GM10248 (cell line): Measurements from ENCODE around the gene GOLGA1.
A peak's percentile ranks its signal among the peaks of the same experiment; 100 is the strongest.

Source experiments
- CTCF ChIA-PET: fragments of 300-600 bp; sonication (Branson Sonifier 250); formaldehyde crosslinking; extraction: SDS; loops from one replicate; lab custom pipeline; 2021; ENCODE audit warnings: antibody characterized with exemption; lab: Yijun Ruan, JAX
- POLR2A ChIA-PET: fragments of 350-650 bp; sonication (Branson Sonifier 250); formaldehyde crosslinking; extraction: SDS; loops from one replicate; lab custom pipeline; 2020; ENCODE audit warnings: antibody characterized with exemption; lab: Yijun Ruan, JAX
- DNase-seq: peaks from one replicate; pipeline ENCODE4 v3.0.0; 2012; ENCODE audit errors: extremely low spot score
- TF ChIP-seq, protein P1 (sequence below): IDR thresholded peaks from 2 replicates; pipeline ENCODE4 v1.5.1; 2012; ENCODE audit warnings: mild to moderate bottlenecking, low read depth; ENCODE audit errors: extremely low read depth, missing control alignments, control extremely low read depth

Gene GOLGA1

DNA sequence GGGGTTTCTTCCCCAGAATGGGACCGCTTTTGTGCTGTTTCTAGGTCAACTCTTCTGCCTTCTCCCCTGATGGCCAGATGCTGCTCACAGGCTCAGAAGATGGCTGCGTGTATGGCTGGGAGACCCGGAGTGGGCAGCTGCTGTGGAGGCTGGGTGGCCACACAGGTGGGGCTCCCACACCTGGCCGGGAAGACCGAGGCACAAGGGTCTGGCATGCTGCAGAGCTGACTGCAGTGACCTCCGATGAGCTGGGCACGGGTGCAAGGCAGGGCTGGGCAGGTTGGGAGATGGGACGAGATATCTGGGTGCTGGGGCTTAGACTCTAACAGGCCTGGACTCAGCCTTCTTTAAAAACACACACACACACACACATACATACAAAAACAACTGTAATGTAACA lies 86.7 kb downstream of the GOLGA1 start:
- TF ChIP-seq, protein P1, sequence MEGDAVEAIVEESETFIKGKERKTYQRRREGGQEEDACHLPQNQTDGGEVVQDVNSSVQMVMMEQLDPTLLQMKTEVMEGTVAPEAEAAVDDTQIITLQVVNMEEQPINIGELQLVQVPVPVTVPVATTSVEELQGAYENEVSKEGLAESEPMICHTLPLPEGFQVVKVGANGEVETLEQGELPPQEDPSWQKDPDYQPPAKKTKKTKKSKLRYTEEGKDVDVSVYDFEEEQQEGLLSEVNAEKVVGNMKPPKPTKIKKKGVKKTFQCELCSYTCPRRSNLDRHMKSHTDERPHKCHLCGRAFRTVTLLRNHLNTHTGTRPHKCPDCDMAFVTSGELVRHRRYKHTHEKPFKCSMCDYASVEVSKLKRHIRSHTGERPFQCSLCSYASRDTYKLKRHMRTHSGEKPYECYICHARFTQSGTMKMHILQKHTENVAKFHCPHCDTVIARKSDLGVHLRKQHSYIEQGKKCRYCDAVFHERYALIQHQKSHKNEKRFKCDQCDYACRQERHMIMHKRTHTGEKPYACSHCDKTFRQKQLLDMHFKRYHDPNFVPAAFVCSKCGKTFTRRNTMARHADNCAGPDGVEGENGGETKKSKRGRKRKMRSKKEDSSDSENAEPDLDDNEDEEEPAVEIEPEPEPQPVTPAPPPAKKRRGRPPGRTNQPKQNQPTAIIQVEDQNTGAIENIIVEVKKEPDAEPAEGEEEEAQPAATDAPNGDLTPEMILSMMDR = no peak
- ChIA-PET POLR2A (interaction anchor here (0.5 to 2.4 kb wide), 5 partner anchors 10 to 84 kb away, joined by 3 to 9 read pairs (median 5); partner anchors contain the start of gene NR6A1), CTCF (interaction anchor here (1.0 to 26.0 kb wide), 30 partner anchors 14 to 516 kb away, joined by 3 to 814 read pairs (median 12); partner anchors contain the start of genes ARPC5L, NR6A1, OLFML2A and RPL35)
- DNase-seq = no peak

GRCh38 chr9:124853605-124854143 lies 87.2 kb downstream of the GOLGA1 start:
- ChIA-PET CTCF (interaction anchor here (0.6 to 26.0 kb wide), 45 partner anchors 14 to 517 kb away, joined by 3 to 814 read pairs (median 7); partner anchors contain the start of genes ARPC5L, NR6A1, OLFML2A and RPL35), POLR2A (interaction anchor here (0.5 to 2.4 kb wide), 5 partner anchors 8 to 83 kb away, joined by 4 to 9 read pairs (median 5); partner anchors contain the start of genes ARPC5L, NR6A1 and RPL35)
- no peak for DNase-seq
- TF ChIP-seq, protein P1 = no peak

GRCh38 chr9:124852829-124853531 lies 87.9 kb downstream of the GOLGA1 start, which contains the start of gene WDR38:
TSS of gene WDR38 (plus strand) at chr9:124853460. CDS start at chr9:124853532, 72 bp downstream.
- CTCF ChIA-PET = interaction anchor here (0.6 to 26.0 kb wide), 55 partner anchors 13 to 522 kb away, joined by 3 to 814 read pairs (median 4); partner anchors contain the start of genes ARPC5L, NR6A1, OLFML2A and RPL35
- POLR2A ChIA-PET = interaction anchor here (0.5 to 0.8 kb wide), 3 partner anchors 9 to 290 kb away, joined by 3 to 4 read pairs (median 4); partner anchors contain the start of genes ARPC5L, RPL35 and SCAI

GRCh38 chr9:124852121-124852828 lies 88.6 kb downstream of the GOLGA1 start:
- CTCF ChIA-PET = interaction anchor here (0.7 to 26.0 kb wide), 41 partner anchors 13 to 523 kb away, joined by 3 to 814 read pairs (median 7); partner anchors contain the start of genes ARPC5L, NR6A1, OLFML2A and RPL35
- POLR2A ChIA-PET = interaction anchor here (0.5 to 0.8 kb wide), 2 partner anchors 10 to 291 kb away, joined by 3 to 4 read pairs; partner anchors contain the start of genes ARPC5L, RPL35 and SCAI
- no peak for DNase-seq
- TF ChIP-seq, protein P1 = no peak

More at GRCh38 chr9:124852829-124853531, 87.9 kb downstream of the GOLGA1 start, which contains the start of gene WDR38:
- DNase-seq = peak; percentile 89
- TF ChIP-seq, protein P1 = peak; percentile 97

DNA sequence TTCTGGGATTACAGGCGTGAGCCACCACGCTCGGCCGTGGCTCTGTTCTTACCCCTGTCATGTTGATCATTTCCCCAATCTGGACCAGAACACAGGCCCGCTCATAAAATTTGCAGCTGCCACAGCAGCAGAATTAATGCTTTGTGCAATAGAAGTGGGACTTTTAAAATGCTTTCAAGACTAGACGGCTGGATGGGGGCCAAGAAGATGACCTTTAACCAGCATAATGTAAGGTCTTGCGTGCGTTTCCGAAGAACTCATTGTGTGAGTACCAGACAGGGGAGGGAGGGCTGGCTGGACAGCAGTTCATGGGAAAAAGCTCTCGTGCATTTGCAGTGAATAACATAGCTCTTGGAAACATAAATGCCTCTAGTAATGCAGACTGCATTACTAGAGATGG lies 91.1 kb downstream of the GOLGA1 start:
- TF ChIP-seq, protein P1 = no peak
- DNase-seq = no peak
- POLR2A ChIA-PET = no interaction called here
- CTCF ChIA-PET = interaction anchor here (0.7 to 26.0 kb wide), 5 partner anchors 10 to 76 kb away, joined by 3 to 814 read pairs (median 172); partner anchors contain the start of genes ARPC5L, NR6A1, OLFML2A and RPL35
